Stimulated activated CD8-positive, alpha-beta memory T cell treated with anti-CD3 and anti-CD28 coated beads, Interleukin-2, amount 100 ng/mL, for 1 hour (primary cell): Measurements from ENCODE around the gene ALDH3A1.

ENCODE experiments used
- DNase-seq, 2 donors: peaks; one replicate each; pipeline ENCODE4 v3.0.0-alpha.2; 2020; ENCODE audit warnings: low read depth in 2 of 2

ALDH3A1 gene

GRCh38 chr17:19759568-19760549, 11.8 kb upstream of the ALDH3A1 start:
- DNase-seq: no peak

DNA sequence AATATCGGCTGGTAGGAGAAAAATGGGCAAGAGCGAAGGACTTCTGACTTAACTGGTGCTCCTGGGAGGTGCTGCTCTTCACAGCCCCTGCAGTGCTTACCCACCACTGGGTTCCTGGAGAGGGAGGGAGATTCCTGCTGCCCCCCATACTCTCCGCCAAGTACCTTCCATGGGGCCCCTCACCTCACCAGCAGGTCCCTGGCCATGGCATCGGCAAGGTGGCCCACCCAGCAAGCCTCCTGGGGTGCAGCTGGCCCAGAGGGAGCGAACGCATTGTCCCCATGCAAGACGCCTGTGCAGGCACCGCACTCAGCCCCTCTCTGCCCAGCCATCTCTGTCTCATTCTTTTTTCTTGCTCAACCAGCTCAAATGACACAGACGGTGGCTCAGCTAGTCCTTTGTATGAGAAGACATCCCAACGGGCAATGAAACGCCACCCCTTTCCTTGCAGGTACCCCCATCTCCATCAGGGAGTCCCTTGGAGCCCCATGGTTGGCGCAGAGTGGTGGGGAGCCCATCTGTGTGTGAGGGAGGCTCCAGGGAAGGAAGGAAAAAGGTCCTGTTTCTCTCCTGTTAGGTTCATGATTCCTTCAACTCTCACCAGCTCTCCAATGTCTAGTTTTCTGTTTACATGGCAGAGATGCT, 9.6 kb upstream of the ALDH3A1 start:
- no peak for DNase-seq

DNA sequence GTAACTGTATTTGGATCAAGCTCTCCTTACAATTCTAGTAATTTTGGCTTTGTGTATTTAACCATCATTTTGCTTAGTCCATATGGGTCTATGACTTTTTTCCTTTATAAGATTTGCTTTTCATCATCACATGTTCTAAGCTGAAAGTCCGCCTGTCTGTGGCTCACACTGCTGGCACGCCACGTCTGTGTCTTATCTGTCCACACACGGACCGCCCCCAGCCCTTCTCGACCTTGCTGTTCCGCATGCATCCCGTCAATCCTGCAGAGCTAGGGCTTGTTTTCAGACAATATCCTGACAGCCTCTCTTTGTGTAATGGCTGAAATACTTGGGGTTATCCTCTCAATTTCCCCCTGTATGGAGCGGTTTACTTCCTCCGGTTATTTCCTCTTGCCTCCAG, 8.4 kb upstream of the ALDH3A1 start:
- DNase-seq: no peak

- DNase-seq: no peak
Measured at GRCh38 chr17:19755821-19756510, 7.9 kb upstream of the ALDH3A1 start.

- no peak for DNase-seq
Measured at GRCh38 chr17:19755392-19755791, 7.3 kb upstream of the ALDH3A1 start.

GRCh38 chr17:19753661-19754463, 5.8 kb upstream of the ALDH3A1 start:
- no peak for DNase-seq

GRCh38 chr17:19753051-19753509, 5.0 kb upstream of the ALDH3A1 start:
- no peak for DNase-seq

GRCh38 chr17:19752216-19753050, 4.3 kb upstream of the ALDH3A1 start:
- no peak for DNase-seq

GRCh38 chr17:19750835-19751234, 2.7 kb upstream of the ALDH3A1 start:
- no peak for DNase-seq

DNA sequence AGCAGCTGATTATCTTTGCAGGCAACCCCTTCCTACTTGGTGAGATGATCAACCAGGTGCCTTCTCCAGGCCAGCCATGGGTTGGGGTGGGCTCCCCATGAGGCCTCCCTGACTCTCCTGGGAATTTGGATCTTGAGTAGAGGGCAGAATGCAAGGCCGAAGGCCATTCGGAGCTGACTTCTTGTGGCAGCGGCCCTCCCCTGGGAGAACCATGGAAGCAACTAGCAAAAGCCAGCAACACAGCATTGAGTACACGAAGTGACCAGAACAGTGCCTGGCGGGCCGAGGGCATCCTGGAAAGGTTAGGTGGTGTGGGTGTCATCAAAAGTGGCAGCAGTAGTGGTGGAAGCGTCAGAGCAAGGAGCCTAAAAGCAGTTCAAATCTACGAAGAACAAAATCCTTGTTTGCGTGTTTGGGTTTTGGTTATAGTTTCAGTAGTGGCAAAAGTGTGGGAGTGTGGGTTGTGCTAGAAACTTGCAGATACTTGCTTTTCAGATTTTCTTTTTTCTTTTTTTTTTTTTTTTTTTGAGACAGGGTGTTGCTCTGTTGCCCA, 2.0 kb upstream of the ALDH3A1 start:
- DNase-seq: no peak

GRCh38 chr17:19748807-19749193, 702 bp upstream of the ALDH3A1 start:
- no peak for DNase-seq

- no peak for DNase-seq
Measured at GRCh38 chr17:19747159-19747719, 859 bp downstream of the ALDH3A1 start.

DNA sequence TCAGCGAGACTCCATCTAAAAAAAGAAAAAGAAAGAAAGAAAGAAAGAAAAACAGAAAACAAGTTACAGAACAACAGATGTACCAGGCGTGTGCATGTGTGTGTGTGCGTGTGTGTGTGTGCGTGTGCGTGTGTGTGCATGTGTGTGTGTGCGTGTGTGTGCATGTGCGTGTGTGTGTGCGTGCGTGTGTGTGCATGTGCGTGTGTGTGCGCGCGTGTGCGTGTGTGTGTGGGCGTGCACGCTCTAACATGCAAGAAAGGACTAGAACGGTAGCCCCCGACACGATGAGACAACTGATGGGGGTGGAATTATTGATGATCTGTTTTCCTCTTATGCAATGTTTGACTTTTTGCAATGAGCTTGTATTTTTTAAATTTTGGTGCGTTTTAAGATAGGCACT, 1.6 kb downstream of the ALDH3A1 start:
- DNase-seq: no peak

- peak; percentile 61 to 70 for DNase-seq
Measured at GRCh38 chr17:19744922-19745757, 3.0 kb downstream of the ALDH3A1 start.

DNA sequence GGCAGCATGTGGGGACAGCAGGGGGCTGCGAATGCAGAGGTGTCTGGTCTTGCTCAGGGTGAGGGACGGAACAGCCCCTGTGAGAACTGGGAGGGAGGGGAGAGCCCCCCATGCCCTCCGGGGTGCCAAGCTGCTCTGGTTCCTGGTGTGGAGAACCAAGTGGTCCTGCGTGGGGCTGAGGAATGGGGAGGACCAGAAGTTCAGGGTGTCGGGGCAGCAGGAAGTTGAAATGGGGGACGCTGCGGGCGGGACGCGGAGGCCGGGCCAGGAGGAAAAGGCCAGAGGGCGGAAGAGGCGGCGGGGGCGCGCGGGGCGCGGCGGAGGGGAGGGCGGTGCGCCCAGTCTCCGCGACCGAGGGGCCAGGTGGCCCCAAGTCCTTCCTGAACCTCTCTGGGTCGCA, 3.6 kb downstream of the ALDH3A1 start:
- DNase-seq: no peak

- DNase-seq: no peak
Measured at GRCh38 chr17:19743101-19744100, 4.7 kb downstream of the ALDH3A1 start.

GRCh38 chr17:19742495-19742894, 5.6 kb downstream of the ALDH3A1 start:
- no peak for DNase-seq
